Measurements from ENCODE around the gene TBC1D22A.

The TBC1D22A gene

GRCh38 chr22:46795845-46796565 lies 33.6 kb downstream of the TBC1D22A start:
- DNase-seq = no peak

- no peak for DNase-seq
Observed at GRCh38 chr22:46796566-46797195, 34.2 kb downstream of the TBC1D22A start.

GRCh38 chr22:46797355-46797754 lies 34.9 kb downstream of the TBC1D22A start:
- no peak for DNase-seq

- no peak for DNase-seq
Observed at GRCh38 chr22:46798041-46798365, 35.6 kb downstream of the TBC1D22A start.

- DNase-seq = no peak
Observed at GRCh38 chr22:46798366-46799350, 36.2 kb downstream of the TBC1D22A start.

- DNase-seq = no peak
Observed at GRCh38 chr22:46799626-46800025, 37.2 kb downstream of the TBC1D22A start.

GRCh38 chr22:46800102-46800857 lies 37.8 kb downstream of the TBC1D22A start:
- no peak for DNase-seq

- DNase-seq = peak; percentile 57
Observed at GRCh38 chr22:46801331-46801811, 38.9 kb downstream of the TBC1D22A start.

GRCh38 chr22:46801826-46802607 lies 39.6 kb downstream of the TBC1D22A start:
- DNase-seq = no peak

- DNase-seq = no peak
Observed at GRCh38 chr22:46802608-46803027, 40.2 kb downstream of the TBC1D22A start.

GRCh38 chr22:46803031-46803880 lies 40.8 kb downstream of the TBC1D22A start:
- DNase-seq = no peak

GRCh38 chr22:46803936-46804335 lies 41.5 kb downstream of the TBC1D22A start:
- DNase-seq = no peak

- DNase-seq = no peak
Observed at GRCh38 chr22:46806794-46807193, 44.3 kb downstream of the TBC1D22A start.

- no peak for DNase-seq
Observed at GRCh38 chr22:46807458-46807857, 45.0 kb downstream of the TBC1D22A start.

- DNase-seq = no peak
Observed at GRCh38 chr22:46809153-46809885, 46.9 kb downstream of the TBC1D22A start.

- DNase-seq = no peak
Observed at GRCh38 chr22:46810856-46811786, 48.7 kb downstream of the TBC1D22A start.

GRCh38 chr22:46812034-46812605 lies 49.7 kb downstream of the TBC1D22A start:
- DNase-seq = no peak

- DNase-seq = no peak
Observed at GRCh38 chr22:46812788-46813187, 50.3 kb downstream of the TBC1D22A start.
